Activated CD4-positive, alpha-beta memory T cell treated with anti-CD3 and anti-CD28 coated beads for 36 hours (primary cell): ENCODE data around the gene RRAD. TPM values are rescaled to one million over a fixed set of nuclear protein-coding genes. Genes with fewer than 3 reads are reported as not detected.
"Not testable (repeated sequence)": the region's sequence is repeated elsewhere in the genome, so short reads cannot be mapped to it uniquely, and the experiment has no call there.

ENCODE experiments used
- CTCF ChIA-PET: fragments of 350-600 bp; sonication (Branson Sonifier 250); formaldehyde crosslinking; loops from one replicate; lab custom pipeline; 2021; ENCODE audit warnings: antibody characterized with exemption, inconsistent platforms; lab: Charles Lee
- POLR2A ChIA-PET: fragments of 350-600 bp; sonication (Branson Sonifier 250); formaldehyde crosslinking; loops from one replicate; lab custom pipeline; 2021; ENCODE audit warnings: antibody characterized with exemption; lab: Charles Lee
- DNase-seq: peaks from one replicate; pipeline ENCODE4 v3.0.0-alpha.2; 2020
- H3K27ac Mint-ChIP-seq: one replicate; pipeline ENCODE4 v1.8.0; 2021; ENCODE audit warnings: mixed read lengths
- H3K27me3 Mint-ChIP-seq: one replicate; pipeline ENCODE4 v1.8.0; 2021; ENCODE audit warnings: mixed read lengths
- H3K36me3 Mint-ChIP-seq: one replicate; pipeline ENCODE4 v1.8.0; 2021; ENCODE audit warnings: mixed read lengths
- H3K4me1 Mint-ChIP-seq: one replicate; pipeline ENCODE4 v1.8.0; 2021; ENCODE audit warnings: low read depth, mixed read lengths
- H3K4me3 Mint-ChIP-seq: one replicate; pipeline ENCODE4 v1.8.0; 2021; ENCODE audit warnings: mild to moderate bottlenecking, mixed read lengths
- H3K9me3 Mint-ChIP-seq: one replicate; pipeline ENCODE4 v1.8.0; 2021; ENCODE audit warnings: mixed read lengths
- intact Hi-C: fragments of 100-400 bp; cut with micrococcal nuclease; formaldehyde crosslinking; loops from one replicate; pipeline ENCODE4 v1.15.1; 2023
- total RNA-seq, 2 experiments: library from RNA; stranded (reverse); gene quantifications; one replicate each; pipeline ENCODE4 v1.2.3, GENCODE V29; 2021

Gene RRAD
- total RNA-seq, 2 experiments from 2014 or later = 0.48 to 0.65 TPM

DNA sequence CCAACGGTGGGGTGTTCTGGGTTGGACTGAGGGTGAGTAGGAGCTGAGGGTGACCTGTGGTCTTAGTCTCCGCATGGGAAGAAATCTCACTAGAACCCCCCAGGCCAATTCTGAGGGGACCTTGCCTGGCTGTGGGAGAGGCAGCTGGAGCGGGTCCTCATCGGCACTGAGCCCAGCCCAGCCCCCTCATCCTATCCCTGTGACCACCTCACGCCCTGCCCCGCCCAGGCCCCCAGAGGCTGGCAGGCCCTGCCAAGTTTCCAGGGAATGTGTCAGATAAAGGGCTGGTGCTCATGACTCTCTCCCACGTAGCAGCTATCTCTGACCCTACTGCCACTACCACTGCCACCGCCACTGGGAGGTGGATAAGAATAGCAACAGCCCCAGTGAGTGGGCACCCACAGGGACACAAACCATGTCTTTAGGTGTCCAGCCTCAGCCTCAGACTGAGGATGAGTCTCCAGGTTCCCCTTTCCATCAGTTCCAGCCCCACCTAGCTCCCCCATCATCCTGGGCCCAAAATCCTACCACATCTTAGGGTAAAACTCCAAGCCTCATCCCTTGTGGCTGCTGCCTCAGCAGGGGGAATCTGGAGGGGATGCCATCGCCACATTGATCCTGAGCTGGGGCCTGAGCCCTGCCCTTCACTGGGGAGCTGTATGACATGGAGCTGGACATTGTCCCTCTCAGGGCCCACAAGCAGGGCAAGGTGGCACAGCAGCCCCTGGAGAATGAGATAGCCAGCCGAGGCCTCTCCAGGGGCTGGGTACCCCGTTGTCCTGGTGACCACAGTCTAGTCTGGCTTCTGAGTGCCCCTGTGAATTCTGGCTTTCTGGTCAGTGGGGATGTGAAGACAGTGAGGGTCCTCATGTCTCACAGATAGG, 21.5 kb downstream of the RRAD start:
- CTCF ChIA-PET = interaction anchor here (1.0 to 3.1 kb wide), 2 partner anchors 8 kb away, joined by 3 to 14 read pairs; no protein-coding TSS in a partner anchor
- H3K4me1 Mint-ChIP-seq = peaks cover 6% of the 10 kb centered on the region
- no peak overlapping the region for H3K27ac Mint-ChIP-seq
- intact Hi-C loops = no loop called here
- H3K9me3 Mint-ChIP-seq = no peaks in the 10 kb centered on the region
- no peak overlapping the region for H3K4me3 Mint-ChIP-seq
- POLR2A ChIA-PET = interaction anchor here (0.6 kb wide), 1 partner anchor 12 kb away, joined by 3 read pairs; no protein-coding TSS in a partner anchor
- H3K36me3 Mint-ChIP-seq = no peaks in the 10 kb centered on the region
- no peaks in the 10 kb centered on the region for H3K27me3 Mint-ChIP-seq
- no peak for DNase-seq

DNA sequence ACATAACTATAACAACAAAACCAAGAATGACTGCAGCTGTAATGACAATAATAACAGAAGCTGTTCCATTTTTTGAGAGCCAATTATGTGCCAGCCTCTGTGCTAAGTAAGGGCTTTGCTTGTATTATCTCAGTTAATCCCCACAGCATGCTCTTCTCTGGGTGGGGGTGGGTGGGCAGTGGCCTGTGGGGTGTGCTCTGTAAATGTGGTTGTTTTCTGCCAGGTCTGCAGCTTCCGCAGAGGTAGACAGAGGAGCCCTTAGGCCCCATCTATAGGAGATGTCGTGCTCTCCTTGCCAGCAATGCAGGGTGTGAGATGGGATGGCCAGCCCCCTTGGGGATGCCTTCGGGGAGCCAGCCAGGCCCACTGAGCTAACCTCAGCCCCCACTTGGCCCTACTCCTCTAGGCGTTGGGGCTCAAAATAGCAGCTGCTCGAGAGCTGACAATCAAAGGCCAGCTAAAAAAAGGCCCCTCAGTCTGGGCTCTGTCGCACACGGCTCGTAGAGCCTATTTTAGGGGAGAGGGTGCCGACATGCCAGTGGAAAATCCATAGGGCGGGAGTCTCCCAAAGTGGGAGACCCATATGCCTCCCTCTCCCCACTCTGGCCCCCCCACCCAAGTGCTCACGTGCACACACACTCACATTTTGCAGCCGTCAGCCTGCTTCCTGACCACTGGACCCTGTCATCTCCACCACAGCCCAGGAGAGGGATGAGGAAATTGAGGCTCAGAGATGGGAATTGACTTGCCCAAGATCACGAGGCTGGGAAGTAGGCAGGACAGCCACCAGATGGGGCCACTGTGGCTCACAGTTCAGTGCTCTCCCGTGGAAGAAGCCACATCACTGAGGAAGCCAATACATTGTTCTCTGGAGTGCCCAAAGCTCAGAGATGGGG, 22.4 kb downstream of the RRAD start:
- Mint-ChIP-seq H3K27me3 (no peaks in the 10 kb centered on the region), H3K27ac (no peak overlapping the region), H3K4me1 (peaks cover 6% of the 10 kb centered on the region), H3K36me3 (no peaks in the 10 kb centered on the region), H3K4me3 (no peak overlapping the region), H3K9me3 (no peaks in the 10 kb centered on the region)
- CTCF ChIA-PET = interaction anchor here (0.9 to 3.1 kb wide), 4 partner anchors 7 to 57 kb away, joined by 3 to 14 read pairs (median 3); no protein-coding TSS in a partner anchor
- POLR2A ChIA-PET = interaction anchor here (0.6 kb wide), 1 partner anchor 11 kb away, joined by 3 read pairs; no protein-coding TSS in a partner anchor
- no peak for DNase-seq
- intact Hi-C loops = no loop called here

DNA sequence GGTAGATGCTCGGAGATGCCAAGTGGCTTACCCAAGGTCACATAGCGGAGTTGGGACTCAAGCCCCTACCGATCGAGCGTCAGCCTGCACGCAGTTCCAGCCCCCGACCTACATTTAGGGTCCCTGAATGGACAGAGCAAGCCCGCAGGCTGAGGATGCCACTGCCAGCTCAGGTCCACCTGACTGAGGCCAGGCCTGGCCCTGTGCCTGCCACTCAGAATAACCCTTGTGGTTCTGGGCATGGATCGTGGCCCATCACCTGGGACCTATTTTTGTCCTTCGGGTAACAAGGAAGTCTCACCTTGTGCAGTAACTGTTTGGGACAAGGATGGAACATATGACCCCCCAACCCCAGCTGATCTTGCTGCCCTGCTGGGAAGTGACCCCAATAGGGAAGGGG, 23.7 kb downstream of the RRAD start:
- no peaks in the 10 kb centered on the region for H3K27me3 Mint-ChIP-seq
- CTCF ChIA-PET = interaction anchor here (1.1 kb wide), 1 partner anchor 254 kb away, joined by 3 read pairs; no protein-coding TSS in a partner anchor
- POLR2A ChIA-PET = no interaction called here
- H3K36me3 Mint-ChIP-seq = no peaks in the 10 kb centered on the region
- intact Hi-C loops = no loop called here
- no peak overlapping the region for H3K4me3 Mint-ChIP-seq
- no peak for DNase-seq
- no peak overlapping the region for H3K27ac Mint-ChIP-seq
- H3K4me1 Mint-ChIP-seq = peaks cover 6% of the 10 kb centered on the region
- no peaks in the 10 kb centered on the region for H3K9me3 Mint-ChIP-seq

DNA sequence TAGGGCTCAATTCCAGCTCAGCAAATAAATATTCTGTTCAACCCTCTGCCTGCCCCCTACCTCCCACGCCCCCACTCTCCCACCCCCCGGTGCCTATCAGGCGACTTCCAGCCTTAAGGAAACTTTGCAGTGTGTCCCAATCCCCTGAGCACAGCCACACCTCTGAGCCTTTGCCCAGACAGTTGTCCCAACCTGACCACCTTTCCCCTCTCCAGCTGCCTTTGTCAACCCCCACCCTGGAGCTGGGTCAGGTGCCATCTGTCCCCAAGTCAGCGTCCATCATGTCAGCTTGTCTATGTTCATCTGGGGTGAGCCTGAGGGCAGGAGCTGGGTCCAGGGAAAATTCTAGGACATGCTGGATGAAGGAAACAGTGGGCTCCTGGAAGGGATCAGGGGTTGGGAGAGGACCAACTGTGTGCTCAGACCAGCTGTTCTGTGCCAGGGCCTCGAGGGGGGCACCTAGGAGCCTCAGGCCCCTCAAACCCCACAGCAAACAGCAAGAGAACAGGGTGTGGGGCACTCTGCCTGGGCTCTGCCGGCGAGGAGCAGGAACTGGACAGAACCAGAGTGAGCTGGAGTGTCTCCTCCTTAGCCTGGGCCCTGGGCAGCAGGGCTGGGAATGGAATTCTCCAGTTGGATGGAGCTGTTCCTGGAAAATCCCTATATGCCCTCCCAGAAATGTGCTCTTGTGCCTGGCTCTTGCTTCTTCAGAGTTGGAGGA, 24.5 kb downstream of the RRAD start:
- intact Hi-C loops = no loop called here
- CTCF ChIA-PET = interaction anchor here (0.6 to 1.1 kb wide), 2 partner anchors 37 to 254 kb away, joined by 3 read pairs; no protein-coding TSS in a partner anchor
- H3K27ac Mint-ChIP-seq = no peak overlapping the region
- no peaks in the 10 kb centered on the region for H3K36me3 Mint-ChIP-seq
- DNase-seq = no peak
- no peaks in the 10 kb centered on the region for H3K27me3 Mint-ChIP-seq
- no peak overlapping the region for H3K4me3 Mint-ChIP-seq
- peaks cover 2% of the 10 kb centered on the region for H3K4me1 Mint-ChIP-seq
- POLR2A ChIA-PET = no interaction called here
- no peaks in the 10 kb centered on the region for H3K9me3 Mint-ChIP-seq

DNA sequence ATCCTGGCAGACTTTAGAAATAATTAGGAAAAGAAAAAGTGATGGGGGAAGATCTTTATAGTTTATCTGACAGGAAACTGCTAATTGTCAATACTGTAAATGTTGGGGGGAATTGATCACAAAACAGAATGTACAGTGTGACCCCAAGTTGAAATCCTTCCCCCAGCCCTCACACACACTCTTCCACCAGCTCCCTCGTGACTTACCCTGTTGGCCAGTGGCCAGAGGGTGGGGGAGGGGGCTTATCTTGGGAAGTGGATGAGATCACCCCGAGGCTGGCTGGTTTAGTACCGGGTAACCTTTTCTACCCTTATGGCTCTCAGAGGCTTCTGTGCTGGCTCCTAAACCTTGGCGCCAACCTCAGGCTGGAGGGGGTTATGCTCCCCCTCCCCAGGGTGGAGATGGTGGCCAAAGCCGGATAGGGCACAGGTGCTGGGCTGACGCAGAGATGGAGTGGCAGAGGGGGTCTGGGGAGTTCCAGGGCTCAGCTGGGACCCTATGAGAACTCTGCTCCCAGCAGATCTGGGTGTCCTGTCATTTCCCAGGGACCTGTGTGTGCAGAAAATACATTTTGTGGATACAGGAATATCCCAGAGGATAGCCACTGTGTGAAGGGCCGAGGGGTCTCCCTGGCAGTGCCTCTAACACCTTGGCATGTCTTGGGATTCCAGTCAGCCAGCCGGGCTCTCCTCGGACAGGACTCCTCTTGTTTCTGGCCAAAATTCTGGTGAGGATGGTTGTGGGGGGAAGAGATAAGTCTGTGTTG, 25.2 kb downstream of the RRAD start:
- Mint-ChIP-seq H3K27ac (no peak overlapping the region), H3K9me3 (no peaks in the 10 kb centered on the region), H3K36me3 (no peaks in the 10 kb centered on the region), H3K4me1 (no peaks in the 10 kb centered on the region), H3K27me3 (no peaks in the 10 kb centered on the region), H3K4me3 (no peak overlapping the region)
- no peak for DNase-seq
- ChIA-PET CTCF (interaction anchor here (0.6 to 1.1 kb wide), 2 partner anchors 37 to 255 kb away, joined by 3 read pairs; no protein-coding TSS in a partner anchor), POLR2A (no interaction called here)
- intact Hi-C loops = no loop called here

DNA sequence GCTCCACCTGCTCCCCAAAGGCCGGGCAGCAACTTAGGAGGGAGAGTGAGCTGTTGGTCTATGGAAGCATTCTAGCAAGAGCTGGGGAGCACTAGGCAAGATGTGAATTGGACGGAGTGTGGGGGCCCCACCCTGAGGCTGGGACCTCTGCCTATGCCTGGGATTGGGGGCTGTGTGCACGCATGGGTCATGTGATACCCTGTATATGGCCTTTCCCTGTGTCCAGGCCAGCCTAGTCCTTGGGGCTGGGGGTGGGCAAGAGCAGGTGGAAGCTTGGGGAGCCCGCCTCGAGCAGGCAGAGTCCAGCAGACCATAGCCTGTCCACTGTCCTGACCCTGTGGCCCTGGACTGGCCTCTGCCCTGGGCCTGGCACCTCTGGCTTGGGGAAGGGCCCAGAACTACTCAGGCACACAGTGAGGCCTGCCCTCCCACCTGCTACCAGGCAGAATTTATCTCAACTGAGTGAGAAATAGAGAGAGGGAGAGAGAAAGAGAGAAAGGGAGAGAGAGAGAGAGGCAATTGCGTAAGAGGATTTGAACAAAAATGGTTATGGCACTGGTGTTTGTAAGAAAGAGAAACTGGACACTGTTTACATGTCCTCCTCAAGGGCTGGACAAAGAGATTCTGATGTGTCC, 25.9 kb downstream of the RRAD start:
- CTCF ChIA-PET = no interaction called here
- H3K27me3 Mint-ChIP-seq = no peaks in the 10 kb centered on the region

DNA sequence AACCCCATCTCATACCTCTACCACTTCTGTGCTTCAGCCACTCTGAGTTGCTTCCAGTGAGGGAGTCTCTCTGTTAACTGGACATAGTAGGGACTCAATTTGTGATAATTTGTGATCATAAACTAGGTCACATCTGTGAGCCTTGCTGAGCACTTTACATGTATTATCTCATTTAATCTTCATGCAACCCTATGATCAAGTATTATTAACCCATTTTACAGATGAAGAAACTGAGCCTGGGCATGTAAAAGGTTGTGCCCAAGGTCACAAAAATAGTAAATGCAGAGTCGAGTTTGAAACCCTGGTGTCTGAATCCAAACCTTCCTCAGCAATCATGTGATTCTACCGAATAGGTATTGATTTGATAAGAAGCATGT, 26.4 kb downstream of the RRAD start:
- intact Hi-C loops = no loop called here
- ChIA-PET CTCF (no interaction called here), POLR2A (no interaction called here)
- Mint-ChIP-seq H3K4me3 (no peak overlapping the region), H3K9me3 (no peaks in the 10 kb centered on the region), H3K27ac (no peak overlapping the region), H3K4me1 (no peaks in the 10 kb centered on the region), H3K36me3 (no peaks in the 10 kb centered on the region), H3K27me3 (no peaks in the 10 kb centered on the region)
- no peak for DNase-seq

More for the DNA sequence above, 25.9 kb downstream of the RRAD start:
- POLR2A ChIA-PET = no interaction called here
- Mint-ChIP-seq H3K27ac (no peak overlapping the region), H3K4me3 (no peak overlapping the region), H3K36me3 (no peaks in the 10 kb centered on the region), H3K9me3 (no peaks in the 10 kb centered on the region), H3K4me1 (no peaks in the 10 kb centered on the region)
- no peak for DNase-seq
- intact Hi-C loops = no loop called here

DNA sequence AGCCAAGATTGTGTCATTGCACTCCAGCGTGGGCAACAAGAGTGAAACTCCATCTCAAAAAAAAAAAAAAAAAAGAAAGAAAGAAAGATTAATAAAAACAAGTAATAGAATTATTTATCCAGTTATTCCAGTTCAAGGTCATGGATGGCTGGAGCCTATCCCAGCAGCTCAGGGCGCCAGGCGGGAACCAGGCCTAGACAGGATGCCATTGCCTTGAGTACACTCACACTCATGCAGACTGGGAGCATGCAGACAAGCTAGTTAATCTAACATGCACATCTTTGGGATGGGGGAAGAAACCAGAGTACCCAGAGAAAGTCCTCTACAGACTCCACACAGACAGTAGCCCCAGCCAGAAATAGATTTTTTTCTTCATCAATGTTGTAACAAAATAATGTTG, 27.1 kb downstream of the RRAD start:
- ChIA-PET POLR2A (no interaction called here), CTCF (interaction anchor here (1.2 to 3.5 kb wide), 2 partner anchors 7 to 31 kb away, joined by 4 to 14 read pairs; no protein-coding TSS in a partner anchor)
- DNase-seq = no peak
- Mint-ChIP-seq H3K27me3 (no peaks in the 10 kb centered on the region), H3K36me3 (peaks cover under 1% of the 10 kb centered on the region), H3K4me3 (no peak overlapping the region), H3K27ac (no peak overlapping the region), H3K9me3 (no peaks in the 10 kb centered on the region), H3K4me1 (peaks cover under 1% of the 10 kb centered on the region)
- intact Hi-C loops = no loop called here

DNA sequence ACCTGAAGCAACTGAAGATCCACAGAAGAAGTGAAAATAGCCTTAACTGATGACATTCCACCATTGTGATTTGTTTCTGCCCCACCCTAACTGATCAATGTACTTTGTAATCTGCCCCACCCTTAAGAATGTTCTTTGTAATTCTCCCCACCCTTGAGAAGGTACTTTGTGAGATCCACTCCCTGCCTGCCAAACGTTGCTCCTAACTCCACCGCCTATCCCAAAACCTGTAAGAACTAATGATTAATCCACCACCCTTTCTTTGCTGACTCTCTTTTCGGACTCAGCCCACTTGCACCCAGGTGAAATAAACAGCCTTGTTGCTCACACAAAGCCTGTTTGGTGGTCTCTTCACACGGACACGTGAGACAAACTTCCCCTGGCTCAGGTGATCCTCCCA, 28.7 kb downstream of the RRAD start:
- H3K4me1 Mint-ChIP-seq, H3K27ac Mint-ChIP-seq: not testable (repeated sequence)
- POLR2A ChIA-PET = interaction anchor here (1.2 to 1.4 kb wide), 2 partner anchors 32 to 50 kb away, joined by 3 to 5 read pairs; no protein-coding TSS in a partner anchor

DNA sequence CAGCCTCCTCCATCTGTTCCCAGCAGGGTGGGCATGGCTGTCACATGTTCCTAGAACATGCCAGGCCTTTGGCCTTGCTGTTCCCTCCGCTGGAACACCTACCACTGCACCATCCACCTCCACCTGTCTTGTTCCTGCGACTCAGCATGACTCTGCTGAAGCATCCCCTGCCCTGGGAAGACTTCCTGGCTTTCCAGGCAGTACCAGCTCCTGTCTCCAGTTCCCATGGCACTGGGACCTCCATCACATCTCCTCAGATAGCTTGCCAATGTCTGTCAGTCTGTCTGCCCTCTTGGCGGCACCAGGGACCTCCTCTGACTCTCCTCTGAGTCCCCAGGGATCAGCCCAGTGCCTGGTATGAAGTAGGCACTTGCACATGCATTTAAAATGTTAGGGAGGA, 29.3 kb downstream of the RRAD start:
- Mint-ChIP-seq H3K9me3 (no peaks in the 10 kb centered on the region), H3K27me3 (no peaks in the 10 kb centered on the region), H3K36me3 (peaks cover 2% of the 10 kb centered on the region), H3K4me3 (no peak overlapping the region), H3K4me1 (peaks cover 8% of the 10 kb centered on the region), H3K27ac (no peak overlapping the region)
- DNase-seq = no peak
- ChIA-PET CTCF (interaction anchor here (1.0 to 4.4 kb wide), 10 partner anchors 9 to 140 kb away, joined by 3 to 33 read pairs (median 10); partner anchors contain the start of genes CES3, CIAO2B, NAE1 and RRAD), POLR2A (interaction anchor here (1.2 to 1.4 kb wide), 2 partner anchors 33 to 50 kb away, joined by 3 to 5 read pairs; no protein-coding TSS in a partner anchor)
- intact Hi-C loops = loop anchor here (2.0 kb wide), 2 partner anchors 33 to 51 kb away; no protein-coding TSS in a partner anchor

More for the DNA sequence above, 28.7 kb downstream of the RRAD start:
- H3K36me3 Mint-ChIP-seq, H3K9me3 Mint-ChIP-seq, H3K4me3 Mint-ChIP-seq, intact Hi-C loops, DNase-seq, H3K27me3 Mint-ChIP-seq: not testable (repeated sequence)
- CTCF ChIA-PET = interaction anchor here (2.7 to 4.4 kb wide), 4 partner anchors 8 to 36 kb away, joined by 10 to 33 read pairs (median 18); partner anchors contain the start of genes CIAO2B and RRAD
